Urinary bladder (tissue), 4 donors: ENCODE results near the gene GIPC1. TPM values are rescaled to one million over a fixed set of nuclear protein-coding genes. Genes with fewer than 3 reads are reported as not detected.

Source experiments
- DNase-seq: peaks from one replicate; pipeline ENCODE4 v3.0.0-alpha.2; 2015; ENCODE audit errors: extremely low spot score
- H3K27ac ChIP-seq: one replicate; pipeline ENCODE4 v1.5.1; 2013; ENCODE audit warnings: low read depth, mild to moderate bottlenecking, moderate library complexity
- H3K36me3 ChIP-seq: one replicate; pipeline ENCODE4 v1.6.1; 2013; ENCODE audit warnings: mild to moderate bottlenecking, moderate library complexity; ENCODE audit not compliant: insufficient read depth
- H3K4me1 ChIP-seq: one replicate; pipeline ENCODE4 v1.6.1; 2013; ENCODE audit warnings: mild to moderate bottlenecking, moderate library complexity; ENCODE audit not compliant: insufficient read depth
- H3K4me3 ChIP-seq: one replicate; pipeline ENCODE4 v1.5.1; 2013; ENCODE audit warnings: low read depth, low read length
- WGBS: extraction: QIAGEN DNeasy Blood & Tissue Kit; methylation state at CpG from one replicate; pipeline ENCODE4 v1.1.7; 2013; 5-methylcytosine and 5-hydroxymethylcytosine counted together
- polyA plus RNA-seq: library from polyadenylated mRNA; stranded (reverse); fragments of 200-250 nt; gene quantifications from one replicate; pipeline ENCODE4 v1.2.3, GENCODE V29; 2013
- total RNA-seq: library from RNA; depleted of rRNA; stranded (reverse); fragments of >200 nt; gene quantifications from one replicate; pipeline ENCODE4 v1.2.3, GENCODE V29; 2014
- donor health status: healthy with polysubstance abuse.
- donor health status: healthy.

The GIPC1 gene
- total and polyA plus RNA-seq, 2 donors, result 46.3 to 98.8 TPM

- 77% methylated on average over 4 of the region's 4 CpGs for WGBS
- no peak for DNase-seq
- Histone ChIP-seq H3K4me3 (no peak overlapping the region), H3K27ac (peak overlapping the region; percentile 11), H3K36me3 (peaks cover 2% of the 10 kb centered on the region), H3K4me1 (no peaks in the 10 kb centered on the region)
These were observed 1.5 kb downstream of the GIPC1 start for GRCh38 chr19:14494411-14494810.

DNA sequence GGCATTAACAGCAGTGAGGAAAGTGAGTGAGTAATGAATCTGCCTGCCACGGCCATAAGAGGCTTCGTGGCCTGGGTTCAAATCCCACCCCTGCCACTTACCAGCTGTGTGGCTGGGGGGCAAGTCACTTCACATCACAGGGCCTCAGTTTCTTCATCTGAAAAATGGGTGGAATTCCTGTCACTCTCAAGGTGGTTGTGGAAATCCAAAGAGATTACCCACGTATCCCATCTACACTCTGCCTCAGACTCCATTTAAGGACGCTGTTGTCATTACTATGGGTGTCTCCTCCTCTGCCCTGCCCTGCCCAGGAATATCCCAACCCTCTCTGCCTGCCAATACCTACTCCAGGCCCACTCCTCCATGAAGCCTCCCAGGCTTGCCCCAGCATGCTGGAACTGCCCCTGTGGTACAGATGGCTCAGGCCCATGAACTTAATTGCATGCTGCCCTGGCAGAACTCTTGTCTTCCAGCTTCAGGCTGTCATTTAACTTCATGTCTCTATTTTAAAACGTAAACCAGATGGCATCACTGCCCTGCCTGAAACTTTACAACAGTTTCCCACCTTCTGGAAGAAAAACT lies 3.1 kb downstream of the GIPC1 start:
- H3K4me3 ChIP-seq, result no peak overlapping the region
- DNase-seq, result no peak
- 81% methylated on average over 5 of the region's 5 CpGs for WGBS
- H3K36me3 ChIP-seq, result peaks cover 2% of the 10 kb centered on the region
- H3K27ac ChIP-seq, result no peak overlapping the region
- H3K4me1 ChIP-seq, result no peaks in the 10 kb centered on the region

GRCh38 chr19:14487370-14488125 lies 8.4 kb downstream of the GIPC1 start:
- no peak for DNase-seq
- WGBS, result 92% methylated on average over 16 of the region's 16 CpGs
- Histone ChIP-seq H3K36me3 (peaks cover 2% of the 10 kb centered on the region), H3K4me3 (no peak overlapping the region), H3K4me1 (no peaks in the 10 kb centered on the region), H3K27ac (no peak overlapping the region)

DNA sequence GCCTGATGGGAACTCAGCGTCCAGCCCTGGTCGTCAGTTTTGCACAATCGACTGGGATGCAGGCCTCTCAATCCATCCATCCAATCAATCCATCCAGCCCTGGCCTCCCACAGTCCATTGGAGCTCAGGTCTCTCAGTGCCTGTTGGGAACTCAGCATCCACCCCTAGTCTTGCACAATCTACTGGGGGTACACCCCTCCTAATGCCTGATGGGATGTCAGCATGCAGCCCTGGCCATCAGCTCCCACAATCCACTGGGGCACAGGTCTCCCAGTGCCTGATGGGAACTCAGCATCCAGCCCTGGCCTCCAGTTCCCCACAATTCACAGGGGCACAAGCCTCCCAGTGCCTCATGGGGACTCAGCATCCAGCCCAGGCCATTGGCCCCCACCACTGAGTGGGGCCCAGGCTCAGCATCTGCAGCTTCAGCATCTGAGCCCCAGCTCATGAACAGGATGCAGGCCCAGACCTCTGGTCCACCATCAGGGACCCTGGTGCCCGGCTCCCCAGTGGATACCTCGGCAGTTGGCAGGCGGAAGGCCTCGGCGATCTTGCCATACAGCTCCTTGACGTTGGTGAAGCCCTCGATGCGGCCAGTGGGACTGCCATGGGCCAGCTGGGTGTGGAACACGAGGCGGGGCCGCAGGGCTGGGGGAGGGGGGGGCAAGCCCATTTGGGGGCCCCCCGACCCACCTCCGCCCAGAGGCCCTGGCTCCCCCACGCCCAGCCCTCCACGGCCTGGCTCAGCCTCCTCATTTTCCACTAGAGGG lies 13.6 kb downstream of the GIPC1 start:
- no peaks in the 10 kb centered on the region for H3K4me1 ChIP-seq
- DNase-seq, result no peak
- 93% methylated on average over 18 of the region's 18 CpGs for WGBS
- H3K27ac ChIP-seq, result no peak overlapping the region
- H3K4me3 ChIP-seq, result no peak overlapping the region
- no peaks in the 10 kb centered on the region for H3K36me3 ChIP-seq

DNA sequence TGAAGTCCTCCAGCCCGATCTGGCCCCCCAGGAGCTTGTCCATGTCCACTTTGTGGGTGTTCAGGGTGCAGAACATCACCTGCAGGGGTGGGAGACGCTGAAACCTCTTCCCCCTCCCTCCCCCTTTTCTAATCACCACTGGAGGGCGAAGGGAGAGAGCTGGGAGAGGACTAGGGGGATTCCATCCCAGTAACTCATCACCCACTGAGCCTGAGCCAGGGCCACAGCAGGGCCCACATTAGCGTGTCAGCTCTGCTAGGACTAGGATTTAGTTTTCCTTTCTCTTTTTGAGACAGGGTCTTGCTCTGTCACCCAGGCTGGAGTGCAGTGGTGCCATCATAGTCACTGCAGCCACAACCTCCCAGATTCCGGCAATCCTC lies 15.2 kb downstream of the GIPC1 start:
- WGBS, result 81% methylated on average over 5 of the region's 5 CpGs
- no peaks in the 10 kb centered on the region for H3K4me1 ChIP-seq

DNA sequence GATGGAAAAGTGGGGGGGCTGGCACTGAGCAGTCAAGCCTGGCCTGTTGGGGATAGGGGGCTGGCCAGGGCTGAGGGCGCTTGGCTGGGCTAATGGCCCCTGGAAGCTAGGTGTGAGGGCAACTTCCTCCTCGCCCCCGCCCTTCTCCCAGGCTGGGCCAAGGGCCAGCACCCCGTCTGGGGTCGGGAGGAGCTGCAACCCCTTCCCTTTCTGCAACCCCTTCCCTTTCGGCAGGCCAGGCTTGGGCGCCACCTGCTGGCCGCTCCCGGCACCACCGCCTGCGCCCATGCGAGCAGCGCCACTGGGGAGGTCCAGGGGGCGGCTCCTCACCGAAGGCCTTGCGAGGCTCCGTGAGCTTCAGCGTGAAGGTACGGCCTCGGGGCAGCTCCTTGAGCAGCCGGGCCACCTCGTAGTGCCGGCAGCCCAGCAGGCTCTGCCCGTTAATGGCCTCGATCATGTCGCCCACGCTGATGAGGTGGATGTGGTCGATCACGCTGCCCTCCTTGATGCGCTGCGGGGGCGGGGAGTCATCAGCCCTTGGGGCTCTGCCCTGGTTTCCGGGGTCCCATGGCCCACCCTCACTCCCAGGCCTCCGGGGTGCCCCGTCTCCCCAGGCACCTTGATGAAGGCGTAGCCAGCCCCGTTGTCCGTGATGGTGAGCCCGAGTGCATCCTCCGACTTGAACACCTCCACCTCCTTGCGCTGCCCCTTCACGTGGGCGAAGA lies 15.8 kb downstream of the GIPC1 start:
- Histone ChIP-seq H3K4me1 (peaks cover 3% of the 10 kb centered on the region), H3K27ac (no peak overlapping the region), H3K36me3 (no peaks in the 10 kb centered on the region), H3K4me3 (no peak overlapping the region)
- WGBS, result 60% methylated on average over 43 of the region's 43 CpGs
- DNase-seq, result no peak

More for the DNA sequence above, 15.2 kb downstream of the GIPC1 start:
- Histone ChIP-seq H3K4me3 (no peak overlapping the region), H3K27ac (no peak overlapping the region), H3K36me3 (no peaks in the 10 kb centered on the region)
- DNase-seq, result no peak

DNA sequence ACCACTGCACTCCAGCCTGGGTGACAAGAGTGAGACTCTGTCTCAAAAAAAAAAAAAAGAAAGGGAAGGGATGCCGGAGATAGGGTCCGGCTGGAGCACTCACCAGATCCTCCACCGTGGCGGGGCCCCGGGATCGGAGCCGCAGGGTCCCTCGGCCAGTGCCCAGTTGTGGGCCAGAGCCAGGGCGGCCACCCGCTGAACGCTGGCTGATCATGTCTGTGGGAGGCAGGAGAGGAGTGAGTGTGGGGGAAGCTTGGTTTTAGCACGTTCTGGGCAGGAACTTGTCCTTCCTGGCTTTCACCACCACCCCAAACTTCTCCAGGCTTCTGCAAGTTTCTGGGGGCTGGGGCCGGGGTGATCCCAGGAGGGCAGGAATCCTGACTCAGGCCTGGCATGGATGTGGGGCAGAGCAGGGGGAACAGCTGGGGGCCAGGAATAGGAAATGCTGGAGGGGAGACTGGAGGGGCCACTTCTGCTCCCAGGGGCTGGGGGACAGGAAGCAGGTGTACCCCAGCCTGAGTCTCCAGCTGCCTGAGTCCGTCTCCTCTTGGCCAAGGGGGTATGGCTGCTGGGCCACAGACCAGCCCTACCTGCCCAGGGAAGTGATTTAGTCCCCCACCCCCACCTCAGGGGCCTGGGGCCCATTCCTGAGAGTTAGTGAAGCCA lies 16.5 kb downstream of the GIPC1 start:
- 90% methylated on average over 14 of the region's 14 CpGs for WGBS
- Histone ChIP-seq H3K36me3 (no peaks in the 10 kb centered on the region), H3K4me1 (peaks cover 3% of the 10 kb centered on the region), H3K4me3 (no peak overlapping the region), H3K27ac (no peak overlapping the region)
- no peak for DNase-seq

GRCh38 chr19:14478113-14478545 lies 17.8 kb downstream of the GIPC1 start:
- no peak overlapping the region for H3K4me3 ChIP-seq
- no peak for DNase-seq
- 68% methylated on average over 24 of the region's 24 CpGs for WGBS
- H3K36me3 ChIP-seq, result no peaks in the 10 kb centered on the region
- no peak overlapping the region for H3K27ac ChIP-seq
- peaks cover 5% of the 10 kb centered on the region for H3K4me1 ChIP-seq

DNA sequence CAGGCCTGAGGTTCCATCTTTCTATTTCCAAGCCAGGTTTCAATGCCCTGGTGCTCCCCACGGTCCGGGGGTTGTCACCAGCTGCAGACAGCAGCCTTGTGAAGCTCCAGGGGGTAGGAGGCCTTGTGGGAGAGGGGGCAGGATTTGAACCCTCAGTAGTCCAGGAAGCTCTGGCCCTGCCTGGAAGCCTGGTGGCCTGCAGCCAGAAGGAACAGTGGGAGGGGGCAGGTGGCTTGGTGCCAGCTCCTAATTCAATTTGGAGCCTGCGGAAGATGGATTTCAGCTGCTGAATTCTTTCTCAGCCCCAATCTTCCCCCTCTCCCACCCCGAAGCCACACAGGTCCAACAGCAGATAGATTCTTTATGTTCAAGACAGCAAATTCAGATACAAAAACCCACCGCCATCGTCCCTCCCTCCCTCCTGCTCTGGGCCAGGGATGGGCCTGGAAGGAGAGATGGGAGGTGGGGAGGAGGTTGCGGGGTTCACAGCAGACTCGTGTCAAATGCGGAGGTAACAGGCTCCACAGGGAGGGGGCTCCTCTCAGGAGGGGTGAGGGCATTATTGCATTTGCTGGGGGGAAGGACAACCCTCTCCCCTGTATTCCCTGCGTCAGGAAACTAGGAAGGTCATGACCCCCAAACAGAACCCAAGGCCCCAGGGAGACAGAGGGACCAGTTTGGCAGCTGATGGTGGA lies 18.4 kb downstream of the GIPC1 start:
- no peak overlapping the region for H3K4me3 ChIP-seq
- WGBS, result 50% methylated on average over 10 of the region's 10 CpGs
- no peak overlapping the region for H3K27ac ChIP-seq
- DNase-seq, result peak; percentile 81
- peaks cover 5% of the 10 kb centered on the region for H3K4me1 ChIP-seq
- no peaks in the 10 kb centered on the region for H3K36me3 ChIP-seq

GRCh38 chr19:14476673-14477401 lies 19.1 kb downstream of the GIPC1 start:
- Histone ChIP-seq H3K27ac (no peak overlapping the region), H3K4me3 (no peak overlapping the region), H3K36me3 (no peaks in the 10 kb centered on the region), H3K4me1 (peaks cover 5% of the 10 kb centered on the region)
- DNase-seq, result no peak
- WGBS, result 35% methylated on average over 26 of the region's 26 CpGs

DNA sequence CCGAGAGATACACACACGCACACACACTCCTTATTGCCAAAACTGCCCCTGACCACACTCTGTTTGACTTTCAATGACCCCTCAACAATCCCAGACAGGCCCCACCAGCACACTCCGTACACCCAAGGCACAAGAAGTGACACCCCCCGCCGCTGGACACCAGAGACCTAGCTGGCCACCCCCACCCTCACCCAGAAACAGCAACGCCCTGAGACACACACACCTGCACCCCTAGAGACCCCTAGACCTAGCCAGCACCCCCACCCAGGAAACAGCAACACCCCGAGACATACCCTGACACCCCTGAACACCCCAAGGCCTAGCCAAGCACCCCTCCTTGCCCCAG lies 19.6 kb downstream of the GIPC1 start:
- Histone ChIP-seq H3K4me1 (peaks cover 5% of the 10 kb centered on the region), H3K4me3 (no peak overlapping the region), H3K36me3 (no peaks in the 10 kb centered on the region), H3K27ac (no peak overlapping the region)
- WGBS, result 80% methylated on average over 7 of the region's 7 CpGs
- no peak for DNase-seq
